ENCODE measurements around the gene FAF1. TPM values are rescaled to one million over a fixed set of nuclear protein-coding genes. Genes with fewer than 3 reads are reported as not detected.

FAF1 gene
- total and polyA plus RNA-seq, 9 of the 15 experiments (the other 6 are each of a cell fraction or from before 2014, with no cell fraction given) = 48.7 to 225 (median 118) TPM

DNA sequence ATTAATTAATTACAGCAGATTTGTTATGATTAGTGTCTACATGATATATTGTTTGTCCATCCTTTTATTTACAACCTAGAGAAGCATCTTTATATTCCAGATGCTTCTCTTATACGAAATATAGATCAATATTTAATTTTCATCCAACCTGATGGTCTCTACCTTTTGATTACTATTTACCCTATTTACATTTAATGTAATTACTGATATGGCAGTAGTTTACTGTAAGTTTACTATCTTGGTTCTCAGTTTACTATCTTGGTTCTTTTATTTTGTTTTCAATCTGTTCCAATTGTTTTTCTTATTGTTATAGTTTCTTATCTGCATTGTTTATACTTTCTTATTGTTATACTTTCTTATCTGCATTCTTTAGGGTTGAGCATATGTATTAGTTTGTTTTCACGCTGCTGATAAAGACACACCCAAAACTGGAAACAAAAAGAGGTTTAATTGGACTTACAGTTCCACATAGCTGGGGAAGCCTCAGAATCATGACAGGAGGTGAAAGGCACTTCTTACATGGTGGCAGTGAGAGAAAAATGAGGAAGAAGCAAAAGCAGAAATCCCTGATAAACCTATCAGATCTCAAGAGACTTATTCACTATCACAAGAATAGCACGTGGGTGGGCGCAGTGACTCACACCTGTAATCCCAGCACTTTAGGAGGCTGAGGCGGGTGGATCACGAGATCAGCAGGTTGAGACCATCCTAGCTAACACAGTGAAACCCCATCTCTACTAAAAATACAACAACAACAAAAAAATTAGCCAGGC lies 28.9 kb downstream of the FAF1 start (continued):
- TF ChIP-seq, protein P1, sequence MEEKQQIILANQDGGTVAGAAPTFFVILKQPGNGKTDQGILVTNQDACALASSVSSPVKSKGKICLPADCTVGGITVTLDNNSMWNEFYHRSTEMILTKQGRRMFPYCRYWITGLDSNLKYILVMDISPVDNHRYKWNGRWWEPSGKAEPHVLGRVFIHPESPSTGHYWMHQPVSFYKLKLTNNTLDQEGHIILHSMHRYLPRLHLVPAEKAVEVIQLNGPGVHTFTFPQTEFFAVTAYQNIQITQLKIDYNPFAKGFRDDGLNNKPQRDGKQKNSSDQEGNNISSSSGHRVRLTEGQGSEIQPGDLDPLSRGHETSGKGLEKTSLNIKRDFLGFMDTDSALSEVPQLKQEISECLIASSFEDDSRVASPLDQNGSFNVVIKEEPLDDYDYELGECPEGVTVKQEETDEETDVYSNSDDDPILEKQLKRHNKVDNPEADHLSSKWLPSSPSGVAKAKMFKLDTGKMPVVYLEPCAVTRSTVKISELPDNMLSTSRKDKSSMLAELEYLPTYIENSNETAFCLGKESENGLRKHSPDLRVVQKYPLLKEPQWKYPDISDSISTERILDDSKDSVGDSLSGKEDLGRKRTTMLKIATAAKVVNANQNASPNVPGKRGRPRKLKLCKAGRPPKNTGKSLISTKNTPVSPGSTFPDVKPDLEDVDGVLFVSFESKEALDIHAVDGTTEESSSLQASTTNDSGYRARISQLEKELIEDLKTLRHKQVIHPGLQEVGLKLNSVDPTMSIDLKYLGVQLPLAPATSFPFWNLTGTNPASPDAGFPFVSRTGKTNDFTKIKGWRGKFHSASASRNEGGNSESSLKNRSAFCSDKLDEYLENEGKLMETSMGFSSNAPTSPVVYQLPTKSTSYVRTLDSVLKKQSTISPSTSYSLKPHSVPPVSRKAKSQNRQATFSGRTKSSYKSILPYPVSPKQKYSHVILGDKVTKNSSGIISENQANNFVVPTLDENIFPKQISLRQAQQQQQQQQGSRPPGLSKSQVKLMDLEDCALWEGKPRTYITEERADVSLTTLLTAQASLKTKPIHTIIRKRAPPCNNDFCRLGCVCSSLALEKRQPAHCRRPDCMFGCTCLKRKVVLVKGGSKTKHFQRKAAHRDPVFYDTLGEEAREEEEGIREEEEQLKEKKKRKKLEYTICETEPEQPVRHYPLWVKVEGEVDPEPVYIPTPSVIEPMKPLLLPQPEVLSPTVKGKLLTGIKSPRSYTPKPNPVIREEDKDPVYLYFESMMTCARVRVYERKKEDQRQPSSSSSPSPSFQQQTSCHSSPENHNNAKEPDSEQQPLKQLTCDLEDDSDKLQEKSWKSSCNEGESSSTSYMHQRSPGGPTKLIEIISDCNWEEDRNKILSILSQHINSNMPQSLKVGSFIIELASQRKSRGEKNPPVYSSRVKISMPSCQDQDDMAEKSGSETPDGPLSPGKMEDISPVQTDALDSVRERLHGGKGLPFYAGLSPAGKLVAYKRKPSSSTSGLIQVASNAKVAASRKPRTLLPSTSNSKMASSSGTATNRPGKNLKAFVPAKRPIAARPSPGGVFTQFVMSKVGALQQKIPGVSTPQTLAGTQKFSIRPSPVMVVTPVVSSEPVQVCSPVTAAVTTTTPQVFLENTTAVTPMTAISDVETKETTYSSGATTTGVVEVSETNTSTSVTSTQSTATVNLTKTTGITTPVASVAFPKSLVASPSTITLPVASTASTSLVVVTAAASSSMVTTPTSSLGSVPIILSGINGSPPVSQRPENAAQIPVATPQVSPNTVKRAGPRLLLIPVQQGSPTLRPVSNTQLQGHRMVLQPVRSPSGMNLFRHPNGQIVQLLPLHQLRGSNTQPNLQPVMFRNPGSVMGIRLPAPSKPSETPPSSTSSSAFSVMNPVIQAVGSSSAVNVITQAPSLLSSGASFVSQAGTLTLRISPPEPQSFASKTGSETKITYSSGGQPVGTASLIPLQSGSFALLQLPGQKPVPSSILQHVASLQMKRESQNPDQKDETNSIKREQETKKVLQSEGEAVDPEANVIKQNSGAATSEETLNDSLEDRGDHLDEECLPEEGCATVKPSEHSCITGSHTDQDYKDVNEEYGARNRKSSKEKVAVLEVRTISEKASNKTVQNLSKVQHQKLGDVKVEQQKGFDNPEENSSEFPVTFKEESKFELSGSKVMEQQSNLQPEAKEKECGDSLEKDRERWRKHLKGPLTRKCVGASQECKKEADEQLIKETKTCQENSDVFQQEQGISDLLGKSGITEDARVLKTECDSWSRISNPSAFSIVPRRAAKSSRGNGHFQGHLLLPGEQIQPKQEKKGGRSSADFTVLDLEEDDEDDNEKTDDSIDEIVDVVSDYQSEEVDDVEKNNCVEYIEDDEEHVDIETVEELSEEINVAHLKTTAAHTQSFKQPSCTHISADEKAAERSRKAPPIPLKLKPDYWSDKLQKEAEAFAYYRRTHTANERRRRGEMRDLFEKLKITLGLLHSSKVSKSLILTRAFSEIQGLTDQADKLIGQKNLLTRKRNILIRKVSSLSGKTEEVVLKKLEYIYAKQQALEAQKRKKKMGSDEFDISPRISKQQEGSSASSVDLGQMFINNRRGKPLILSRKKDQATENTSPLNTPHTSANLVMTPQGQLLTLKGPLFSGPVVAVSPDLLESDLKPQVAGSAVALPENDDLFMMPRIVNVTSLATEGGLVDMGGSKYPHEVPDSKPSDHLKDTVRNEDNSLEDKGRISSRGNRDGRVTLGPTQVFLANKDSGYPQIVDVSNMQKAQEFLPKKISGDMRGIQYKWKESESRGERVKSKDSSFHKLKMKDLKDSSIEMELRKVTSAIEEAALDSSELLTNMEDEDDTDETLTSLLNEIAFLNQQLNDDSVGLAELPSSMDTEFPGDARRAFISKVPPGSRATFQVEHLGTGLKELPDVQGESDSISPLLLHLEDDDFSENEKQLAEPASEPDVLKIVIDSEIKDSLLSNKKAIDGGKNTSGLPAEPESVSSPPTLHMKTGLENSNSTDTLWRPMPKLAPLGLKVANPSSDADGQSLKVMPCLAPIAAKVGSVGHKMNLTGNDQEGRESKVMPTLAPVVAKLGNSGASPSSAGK (IDR thresholded peaks at IDR 0.05) = peak; percentile 65; the same call in 1 of the 2 replicates
- TF ChIP-seq ZFX (CRISPR knock-in tag; IDR thresholded peaks at IDR 0.05) (no peak), MTA1 (IDR thresholded peaks at IDR 0.05; ENCODE audit: borderline replicate concordance) (0 out of 2 replicates have a peak, but pooled peaks have one; percentile 39), ZNF764 (CRISPR knock-in tag; IDR thresholded peaks at IDR 0.05; ENCODE audit: low read depth) (no peak), ZEB2 (IDR thresholded peaks at IDR 0.05) (peak; percentile 52; the same call in 1 of the 2 replicates), ZNF586 (CRISPR knock-in tag; conservative IDR thresholded peaks at IDR 0.05) (no peak), STAT5B (CRISPR knock-in tag; IDR thresholded peaks at IDR 0.05) (no peak), SRSF9 (IDR thresholded peaks at IDR 0.05; ENCODE audit: borderline replicate concordance, low read depth, low read length) (no peak), MAZ (CRISPR knock-in tag; conservative IDR thresholded peaks at IDR 0.05 in 1 of 2, IDR thresholded peaks at IDR 0.05 in 1 of 2) (no peak), ZNF408 (CRISPR knock-in tag; IDR thresholded peaks at IDR 0.05; ENCODE audit: low read depth) (no peak)
- TF ChIP-seq, protein P2, sequence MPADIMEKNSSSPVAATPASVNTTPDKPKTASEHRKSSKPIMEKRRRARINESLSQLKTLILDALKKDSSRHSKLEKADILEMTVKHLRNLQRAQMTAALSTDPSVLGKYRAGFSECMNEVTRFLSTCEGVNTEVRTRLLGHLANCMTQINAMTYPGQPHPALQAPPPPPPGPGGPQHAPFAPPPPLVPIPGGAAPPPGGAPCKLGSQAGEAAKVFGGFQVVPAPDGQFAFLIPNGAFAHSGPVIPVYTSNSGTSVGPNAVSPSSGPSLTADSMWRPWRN (IDR thresholded peaks at IDR 0.05; ENCODE audit: low read depth) = 0 out of 2 replicates have a peak, but pooled peaks have one; percentile 15
- TF ChIP-seq, protein P3, sequence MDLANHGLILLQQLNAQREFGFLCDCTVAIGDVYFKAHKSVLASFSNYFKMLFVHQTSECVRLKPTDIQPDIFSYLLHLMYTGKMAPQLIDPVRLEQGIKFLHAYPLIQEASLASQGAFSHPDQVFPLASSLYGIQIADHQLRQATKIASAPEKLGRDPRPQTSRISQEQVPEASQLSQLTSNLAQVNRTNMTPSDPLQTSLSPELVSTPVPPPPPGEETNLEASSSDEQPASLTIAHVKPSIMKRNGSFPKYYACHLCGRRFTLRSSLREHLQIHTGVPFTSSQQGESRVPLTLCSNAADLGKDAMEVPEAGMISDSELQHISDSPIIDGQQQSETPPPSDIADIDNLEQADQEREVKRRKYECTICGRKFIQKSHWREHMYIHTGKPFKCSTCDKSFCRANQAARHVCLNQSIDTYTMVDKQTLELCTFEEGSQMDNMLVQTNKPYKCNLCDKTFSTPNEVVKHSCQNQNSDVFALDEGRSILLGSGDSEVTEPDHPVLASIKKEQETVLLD (IDR thresholded peaks at IDR 0.05) = no peak
- TF ChIP-seq, protein P4, sequence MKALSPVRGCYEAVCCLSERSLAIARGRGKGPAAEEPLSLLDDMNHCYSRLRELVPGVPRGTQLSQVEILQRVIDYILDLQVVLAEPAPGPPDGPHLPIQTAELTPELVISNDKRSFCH (CRISPR knock-in tag; IDR thresholded peaks at IDR 0.05) = no peak
- TF ChIP-seq, protein P4 (tag; IDR thresholded peaks at IDR 0.05) = no peak

Measured in K562 (cell line).